ENCODE results near the gene STK39.
A peak's percentile ranks its signal among the peaks of the same experiment; 100 is the strongest.
"Not testable (repeated sequence)": the region's sequence is repeated elsewhere in the genome, so short reads cannot be mapped to it uniquely, and the experiment has no call there.

STK39 gene

GRCh38 chr2:168118733-168119514 lies 128.5 kb downstream of the STK39 start:
- DNase-seq (ENCODE audit: low read depth, low spot score): no peak

GRCh38 chr2:168116448-168116847 lies 130.9 kb downstream of the STK39 start:
- no peak overlapping the region for H3K27ac ChIP-seq
- DNase-seq (ENCODE audit: low read depth, low spot score): no peak

More at GRCh38 chr2:168118733-168119514, 128.5 kb downstream of the STK39 start:
- H3K27ac ChIP-seq: no peak overlapping the region

GRCh38 chr2:168114619-168115018 lies 132.8 kb downstream of the STK39 start:
- no peak for DNase-seq (ENCODE audit: low read depth, low spot score)
- no peak overlapping the region for H3K27ac ChIP-seq

GRCh38 chr2:168114040-168114439 lies 133.4 kb downstream of the STK39 start:
- no peak overlapping the region for H3K27ac ChIP-seq
- no peak for DNase-seq (ENCODE audit: low read depth, low spot score)

GRCh38 chr2:168107322-168107721 lies 140.1 kb downstream of the STK39 start:
- H3K27ac ChIP-seq: no peak overlapping the region
- DNase-seq (ENCODE audit: low read depth, low spot score): no peak

- DNase-seq (ENCODE audit: low read depth, low spot score): no peak
- no peak overlapping the region for H3K27ac ChIP-seq
Observed at GRCh38 chr2:168105127-168105683, 142.2 kb downstream of the STK39 start.

GRCh38 chr2:168097431-168097830 lies 150.0 kb downstream of the STK39 start:
- H3K27ac ChIP-seq: peak overlapping the region; percentile 60
- DNase-seq (ENCODE audit: low read depth, low spot score): peak; percentile 97

- DNase-seq (ENCODE audit: low read depth, low spot score): no peak
- H3K27ac ChIP-seq: no peak overlapping the region
Observed at GRCh38 chr2:168096158-168096557, 151.2 kb downstream of the STK39 start.

- no peak for DNase-seq (ENCODE audit: low read depth, low spot score)
- no peak overlapping the region for H3K27ac ChIP-seq
Observed at GRCh38 chr2:168091986-168092385, 155.4 kb downstream of the STK39 start.

GRCh38 chr2:168090366-168091135 lies 156.8 kb downstream of the STK39 start:
- H3K27ac ChIP-seq: no peak overlapping the region

GRCh38 chr2:168089200-168089599 lies 158.2 kb downstream of the STK39 start:
- DNase-seq (ENCODE audit: low read depth, low spot score): no peak
- no peak overlapping the region for H3K27ac ChIP-seq

More at GRCh38 chr2:168090366-168091135, 156.8 kb downstream of the STK39 start:
- DNase-seq (ENCODE audit: low read depth, low spot score): no peak

GRCh38 chr2:168087401-168087800 lies 160.0 kb downstream of the STK39 start:
- no peak overlapping the region for H3K27ac ChIP-seq
- DNase-seq (ENCODE audit: low read depth, low spot score): no peak

GRCh38 chr2:168086851-168087250 lies 160.5 kb downstream of the STK39 start:
- no peak overlapping the region for H3K27ac ChIP-seq
- DNase-seq (ENCODE audit: low read depth, low spot score): no peak

- no peak overlapping the region for H3K27ac ChIP-seq
- no peak for DNase-seq (ENCODE audit: low read depth, low spot score)
Observed at GRCh38 chr2:168085801-168086361, 161.5 kb downstream of the STK39 start.

GRCh38 chr2:168084288-168084687 lies 163.1 kb downstream of the STK39 start:
- DNase-seq (ENCODE audit: low read depth, low spot score): no peak
- no peak overlapping the region for H3K27ac ChIP-seq

- not testable (repeated sequence) for H3K27ac ChIP-seq; DNase-seq (ENCODE audit: low read depth, low spot score)
Observed at GRCh38 chr2:168081452-168081851, 165.9 kb downstream of the STK39 start.

GRCh38 chr2:168079236-168079635 lies 168.2 kb downstream of the STK39 start:
- no peak overlapping the region for H3K27ac ChIP-seq
- no peak for DNase-seq (ENCODE audit: low read depth, low spot score)

- no peak overlapping the region for H3K27ac ChIP-seq
- DNase-seq (ENCODE audit: low read depth, low spot score): no peak
Observed at GRCh38 chr2:168076731-168077130, 170.7 kb downstream of the STK39 start.

GRCh38 chr2:168075446-168075845 lies 171.9 kb downstream of the STK39 start:
- no peak overlapping the region for H3K27ac ChIP-seq
- DNase-seq (ENCODE audit: low read depth, low spot score): no peak

- H3K27ac ChIP-seq: no peak overlapping the region
- DNase-seq (ENCODE audit: low read depth, low spot score): no peak
Observed at GRCh38 chr2:168072626-168073303, 174.6 kb downstream of the STK39 start.

Data from epithelial cell of prostate (primary cell).